BLaER1 treated with 17β-estradiol and CSF1 and Interleukin-3, amounts not matched to agents 10 nM and 100 nM (cell line): ENCODE data around the gene PTPRO.

Source experiments
- H3K27ac ChIP-seq, 11 experiments: shearing (Covaris generic); formaldehyde crosslinking; 2 replicates each; pipeline ENCODE4 v1.8.1; 2022
- H3K27me3 ChIP-seq, 11 experiments: shearing (Covaris generic); formaldehyde crosslinking; 2 replicates each; pipeline ENCODE4 v1.8.1; 2022
- H3K36me3 ChIP-seq, 11 experiments: shearing (Covaris generic); formaldehyde crosslinking; 2 replicates each; pipeline ENCODE4 v1.8.1; 2022
- H3K4me1 ChIP-seq, 10 experiments: shearing (Covaris generic); formaldehyde crosslinking; 2 replicates each; pipeline ENCODE4 v1.8.1; 2022
- H3K4me2 ChIP-seq, 11 experiments: shearing (Covaris generic); formaldehyde crosslinking; 2 replicates each; pipeline ENCODE4 v1.8.1; 2022
- H3K4me3 ChIP-seq, 10 experiments: shearing (Covaris generic); formaldehyde crosslinking; 2 replicates each; pipeline ENCODE4 v1.8.1; 2022
- H3K9ac ChIP-seq, 11 experiments: shearing (Covaris generic); formaldehyde crosslinking; 2 replicates each; pipeline ENCODE4 v1.8.1; 2022
- H3K9me3 ChIP-seq, 11 experiments: shearing (Covaris generic); formaldehyde crosslinking; replicated peaks in 1 of 11; 2 replicates each; pipeline ENCODE4 v1.8.1; 2022
- H4K20me1 ChIP-seq, 11 experiments: shearing (Covaris generic); formaldehyde crosslinking; 2 replicates each; pipeline ENCODE4 v1.8.1; 2022
- Cebpa-rat ChIP-seq, 11 experiments: shearing (Covaris generic); IDR thresholded peaks; 2 replicates each; pipeline ENCODE4 v1.8.1; 2022

Gene PTPRO

GRCh38 chr12:15423629-15424028 is 101.3 kb downstream of the PTPRO start:
- H3K9ac ChIP-seq: no peak overlapping the region
- 0 out of 20 replicates have a peak, but pooled peaks cover 0 to 3% (median 0%) of the 10 kb centered on the region in 10 experiments for H3K4me1 ChIP-seq
- no peaks in the 10 kb centered on the region for H3K27me3 ChIP-seq
- H3K9me3 ChIP-seq: no peaks in the 10 kb centered on the region
- no peaks in the 10 kb centered on the region for H3K36me3 ChIP-seq
- no peak overlapping the region for H3K4me3 ChIP-seq
- no peak overlapping the region for H3K27ac ChIP-seq
- H3K4me2 ChIP-seq: no peak overlapping the region
- TF ChIP-seq Cebpa-rat (IDR thresholded peaks at IDR 0.05): no peak
- H4K20me1 ChIP-seq: no peaks in the 10 kb centered on the region

GRCh38 chr12:15427913-15428312 is 105.6 kb downstream of the PTPRO start:
- Histone ChIP-seq H3K27ac (no peak overlapping the region), H3K4me2 (no peak overlapping the region; a peak in 2 of 22 replicates), H3K27me3 (no peaks in the 10 kb centered on the region), H3K36me3 (no peaks in the 10 kb centered on the region), H4K20me1 (no peaks in the 10 kb centered on the region), H3K4me1 (0 out of 20 replicates have a peak, but pooled peaks cover 0 to 3% (median 0%) of the 10 kb centered on the region in 10 experiments), H3K9me3 (no peaks in the 10 kb centered on the region), H3K9ac (no peak overlapping the region), H3K4me3 (no peak overlapping the region)
- no peak for TF ChIP-seq Cebpa-rat (IDR thresholded peaks at IDR 0.05)

- Histone ChIP-seq H3K9ac (no peak overlapping the region), H3K36me3 (no peaks in the 10 kb centered on the region), H3K9me3 (no peaks in the 10 kb centered on the region), H3K4me1 (0 out of 20 replicates have a peak, but pooled peaks cover 0 to 2% (median 0%) of the 10 kb centered on the region in 10 experiments), H3K27me3 (no peaks in the 10 kb centered on the region), H3K4me3 (no peak overlapping the region), H3K27ac (no peak overlapping the region), H4K20me1 (no peaks in the 10 kb centered on the region), H3K4me2 (no peak overlapping the region)
- no peak for TF ChIP-seq Cebpa-rat (IDR thresholded peaks at IDR 0.05)
These were observed 106.3 kb downstream of the PTPRO start for GRCh38 chr12:15428632-15429031.

DNA sequence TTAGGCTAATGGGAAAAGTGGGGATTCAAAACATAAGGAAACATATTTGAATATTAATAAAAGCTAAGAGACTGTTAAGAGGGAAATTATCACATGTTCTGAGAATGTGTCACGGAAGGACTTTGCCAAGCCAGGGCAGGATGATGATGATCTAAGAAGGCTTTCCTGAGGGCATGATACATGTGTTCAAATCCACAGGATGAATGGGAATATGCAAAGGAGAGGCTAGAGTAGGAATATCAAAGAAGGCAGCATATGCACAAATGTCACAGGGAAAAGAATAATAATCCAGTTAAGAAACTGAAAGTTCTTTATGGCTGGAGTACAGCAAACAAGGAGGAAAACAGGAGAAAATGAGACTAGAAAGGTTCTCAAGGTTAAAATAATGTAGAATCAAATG is 107.0 kb downstream of the PTPRO start:
- Histone ChIP-seq H3K4me2 (no peak overlapping the region), H3K27ac (no peak overlapping the region), H3K27me3 (no peaks in the 10 kb centered on the region), H3K9ac (no peak overlapping the region), H3K4me1 (no peaks in the 10 kb centered on the region), H3K9me3 (no peaks in the 10 kb centered on the region), H4K20me1 (no peaks in the 10 kb centered on the region), H3K36me3 (no peaks in the 10 kb centered on the region), H3K4me3 (no peak overlapping the region)
- TF ChIP-seq Cebpa-rat (IDR thresholded peaks at IDR 0.05): no peak

GRCh38 chr12:15435597-15435996 is 113.3 kb downstream of the PTPRO start:
- no peaks in the 10 kb centered on the region for H3K4me1 ChIP-seq
- H3K4me2 ChIP-seq: no peak overlapping the region
- H3K27me3 ChIP-seq: no peaks in the 10 kb centered on the region
- no peak overlapping the region for H3K9ac ChIP-seq
- H3K27ac ChIP-seq: no peak overlapping the region
- no peak overlapping the region for H3K4me3 ChIP-seq
- H4K20me1 ChIP-seq: no peaks in the 10 kb centered on the region
- no peaks in the 10 kb centered on the region for H3K36me3 ChIP-seq
- peaks cover 8 to 28% (median 13%) of the 10 kb centered on the region in 11 experiments; a peak in 17 of 22 replicates for H3K9me3 ChIP-seq
- TF ChIP-seq Cebpa-rat (IDR thresholded peaks at IDR 0.05): no peak

GRCh38 chr12:15439459-15439858 is 117.2 kb downstream of the PTPRO start:
- H3K4me2 ChIP-seq: no peak overlapping the region
- H3K4me1 ChIP-seq: no peaks in the 10 kb centered on the region
- H3K9me3 ChIP-seq: peaks cover 8 to 28% (median 13%) of the 10 kb centered on the region in 11 experiments; a peak in 17 of 22 replicates

GRCh38 chr12:15443050-15443449 is 120.7 kb downstream of the PTPRO start:
- Histone ChIP-seq H3K4me2 (no peak overlapping the region), H3K4me3 (no peak overlapping the region), H3K4me1 (no peaks in the 10 kb centered on the region), H3K27me3 (no peaks in the 10 kb centered on the region), H3K9ac (no peak overlapping the region), H3K36me3 (no peaks in the 10 kb centered on the region), H4K20me1 (no peaks in the 10 kb centered on the region), H3K9me3 (peaks cover 0 to 14% (median 5%) of the 10 kb centered on the region in 11 experiments; a peak in 13 of 22 replicates), H3K27ac (no peak overlapping the region)
- TF ChIP-seq Cebpa-rat (IDR thresholded peaks at IDR 0.05): no peak

More at GRCh38 chr12:15439459-15439858, 117.2 kb downstream of the PTPRO start:
- Histone ChIP-seq H3K36me3 (no peaks in the 10 kb centered on the region), H4K20me1 (no peaks in the 10 kb centered on the region), H3K4me3 (no peak overlapping the region), H3K9ac (no peak overlapping the region), H3K27ac (no peak overlapping the region), H3K27me3 (no peaks in the 10 kb centered on the region)
- TF ChIP-seq Cebpa-rat (IDR thresholded peaks at IDR 0.05): no peak

DNA sequence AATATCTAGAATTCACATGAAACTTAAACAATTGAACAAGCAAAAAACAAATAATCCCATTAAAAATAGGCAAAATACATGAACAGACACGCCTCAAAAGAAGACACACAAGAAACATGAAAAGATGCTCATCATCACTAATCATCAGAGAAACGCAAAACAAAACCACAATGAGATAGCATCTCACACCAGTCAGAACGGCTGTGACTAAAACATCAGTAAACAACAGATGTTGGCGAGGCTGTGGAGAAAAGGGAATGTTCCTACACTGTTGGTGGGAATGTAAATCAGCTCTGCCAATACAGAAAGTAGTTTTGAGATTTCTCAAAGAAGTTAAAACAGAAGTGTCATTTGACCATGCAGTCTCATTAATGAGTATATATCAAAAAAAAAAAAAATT is 121.3 kb downstream of the PTPRO start:
- H3K27ac ChIP-seq: no peak overlapping the region
- H3K4me3 ChIP-seq: no peak overlapping the region
- no peak overlapping the region for H3K4me2 ChIP-seq
- no peaks in the 10 kb centered on the region for H3K27me3 ChIP-seq
- no peak for TF ChIP-seq Cebpa-rat (IDR thresholded peaks at IDR 0.05)
- no peak overlapping the region for H3K9ac ChIP-seq
- H3K9me3 ChIP-seq: peaks cover 0 to 11% (median 3%) of the 10 kb centered on the region in 11 experiments; a peak in 5 of 22 replicates
- H3K4me1 ChIP-seq: no peaks in the 10 kb centered on the region
- no peaks in the 10 kb centered on the region for H4K20me1 ChIP-seq
- no peaks in the 10 kb centered on the region for H3K36me3 ChIP-seq

DNA sequence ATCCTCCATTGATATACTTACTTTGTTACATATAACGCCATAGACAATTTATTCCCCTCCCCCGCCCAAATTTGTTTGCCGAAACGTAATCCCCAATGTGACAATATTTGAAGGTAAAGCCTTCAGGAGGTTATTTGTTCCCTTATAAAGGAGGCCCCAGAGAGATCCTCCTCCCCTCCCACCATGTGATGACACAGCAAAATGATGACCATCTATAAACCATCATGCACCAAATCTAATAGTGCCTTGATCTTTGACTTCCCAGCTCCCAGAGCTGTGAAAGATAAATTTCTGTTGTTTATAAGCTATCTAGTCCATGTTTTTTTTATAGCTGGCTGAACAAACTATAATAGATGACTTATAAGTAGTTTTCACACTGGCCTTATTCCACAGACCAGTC is 122.2 kb downstream of the PTPRO start:
- Histone ChIP-seq H3K4me2 (no peak overlapping the region), H4K20me1 (no peaks in the 10 kb centered on the region)

GRCh38 chr12:15446807-15447206 is 124.5 kb downstream of the PTPRO start:
- no peaks in the 10 kb centered on the region for H4K20me1 ChIP-seq
- no peak overlapping the region for H3K9ac ChIP-seq
- no peaks in the 10 kb centered on the region for H3K27me3 ChIP-seq
- H3K9me3 ChIP-seq: peaks cover 0 to 10% (median 0%) of the 10 kb centered on the region in 11 experiments; a peak in 1 of 22 replicates
- no peaks in the 10 kb centered on the region for H3K36me3 ChIP-seq
- TF ChIP-seq Cebpa-rat (IDR thresholded peaks at IDR 0.05): no peak
- H3K4me1 ChIP-seq: no peaks in the 10 kb centered on the region
- no peak overlapping the region for H3K4me2 ChIP-seq
- no peak overlapping the region for H3K27ac ChIP-seq
- H3K4me3 ChIP-seq: no peak overlapping the region

More for the DNA sequence above, 122.2 kb downstream of the PTPRO start:
- Histone ChIP-seq H3K36me3 (no peaks in the 10 kb centered on the region), H3K4me1 (no peaks in the 10 kb centered on the region), H3K4me3 (no peak overlapping the region), H3K9ac (no peak overlapping the region), H3K9me3 (peaks cover 0 to 2% (median 0%) of the 10 kb centered on the region in 11 experiments; a peak in 2 of 22 replicates), H3K27ac (no peak overlapping the region), H3K27me3 (no peaks in the 10 kb centered on the region)
- TF ChIP-seq Cebpa-rat (IDR thresholded peaks at IDR 0.05): no peak
